DOHH2 (cell line): ENCODE results near the gene TICRR.

ENCODE experiments used
- EZH2phosphoT487 ChIP-seq: fragments of 200-600 bp; sonication (generic); IDR thresholded peaks from 2 replicates; pipeline ENCODE4 v1.6.1; 2017; ENCODE audit warnings: borderline replicate concordance, mild to moderate bottlenecking, antibody characterized with exemption, low read length, moderate library complexity, mixed read lengths
- TF ChIP-seq, protein P1 (sequence below): fragments of 200-600 bp; sonication (generic); IDR thresholded peaks from one replicate; pipeline ENCODE4 v1.5.1; 2014; ENCODE audit warnings: antibody characterized with exemption, mild to moderate bottlenecking, low read depth, low read length; ENCODE audit not compliant: poor library complexity, severe bottlenecking

GRCh38 chr15:89627256-89627970 is 52.1 kb downstream of the TICRR start:
- TF ChIP-seq, protein P1, sequence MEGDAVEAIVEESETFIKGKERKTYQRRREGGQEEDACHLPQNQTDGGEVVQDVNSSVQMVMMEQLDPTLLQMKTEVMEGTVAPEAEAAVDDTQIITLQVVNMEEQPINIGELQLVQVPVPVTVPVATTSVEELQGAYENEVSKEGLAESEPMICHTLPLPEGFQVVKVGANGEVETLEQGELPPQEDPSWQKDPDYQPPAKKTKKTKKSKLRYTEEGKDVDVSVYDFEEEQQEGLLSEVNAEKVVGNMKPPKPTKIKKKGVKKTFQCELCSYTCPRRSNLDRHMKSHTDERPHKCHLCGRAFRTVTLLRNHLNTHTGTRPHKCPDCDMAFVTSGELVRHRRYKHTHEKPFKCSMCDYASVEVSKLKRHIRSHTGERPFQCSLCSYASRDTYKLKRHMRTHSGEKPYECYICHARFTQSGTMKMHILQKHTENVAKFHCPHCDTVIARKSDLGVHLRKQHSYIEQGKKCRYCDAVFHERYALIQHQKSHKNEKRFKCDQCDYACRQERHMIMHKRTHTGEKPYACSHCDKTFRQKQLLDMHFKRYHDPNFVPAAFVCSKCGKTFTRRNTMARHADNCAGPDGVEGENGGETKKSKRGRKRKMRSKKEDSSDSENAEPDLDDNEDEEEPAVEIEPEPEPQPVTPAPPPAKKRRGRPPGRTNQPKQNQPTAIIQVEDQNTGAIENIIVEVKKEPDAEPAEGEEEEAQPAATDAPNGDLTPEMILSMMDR: no peak
- TF ChIP-seq EZH2phosphoT487: no peak
